GM12878 (cell line): ENCODE results near the gene MRNIP. TPM values are rescaled to one million over a fixed set of nuclear protein-coding genes. Genes with fewer than 3 reads are reported as not detected.

ENCODE experiments used
- ASH2L ChIP-seq: fragments of 300-600, 200-600 bp; sonication (generic); IDR thresholded peaks from 2 replicates; pipeline ENCODE4 v1.6.1; 2017; ENCODE audit warnings: low read depth, mild to moderate bottlenecking, borderline replicate concordance
- BCLAF1 ChIP-seq: fragments of 450-650 bp; IDR thresholded peaks from 2 replicates; pipeline ENCODE4 v1.6.1; 2017; ENCODE audit warnings: antibody characterized with exemption, mild to moderate bottlenecking, moderate library complexity
- CBFB ChIP-seq: IDR thresholded peaks from 2 replicates; pipeline ENCODE4 v1.6.1; 2016; ENCODE audit warnings: antibody characterized with exemption, low read depth
- CHD2 ChIP-seq: IDR thresholded peaks from 2 replicates; pipeline ENCODE4 v1.6.1; 2011; ENCODE audit warnings: low read depth, low read length, improper control_type of control experiment, borderline replicate concordance
- IKZF2 ChIP-seq, 2 experiments: fragments of 450-650 bp; IDR thresholded peaks; 2 replicates each; pipeline ENCODE4 v1.6.1; 2017; ENCODE audit warnings: mild to moderate bottlenecking in 2 of 2, moderate library complexity in 2 of 2
- MXI1 ChIP-seq: fragments of 150-350 bp; IDR thresholded peaks from 2 replicates; pipeline ENCODE4 v1.6.1; 2011; ENCODE audit warnings: low read depth, mild to moderate bottlenecking, inconsistent platforms, low read length, improper control_type of control experiment
- RELB ChIP-seq: fragments of 450-650 bp; IDR thresholded peaks from 2 replicates; pipeline ENCODE4 v1.6.1; 2017; ENCODE audit warnings: low read depth, mild to moderate bottlenecking, moderate library complexity
- SMAD5 ChIP-seq: IDR thresholded peaks from 2 replicates; pipeline ENCODE4 v1.6.1; 2016; ENCODE audit warnings: antibody characterized with exemption, low read depth
- TARDBP ChIP-seq: IDR thresholded peaks from 2 replicates; pipeline ENCODE4 v1.6.1; 2016; ENCODE audit warnings: borderline replicate concordance
- YY1 ChIP-seq: IDR thresholded peaks from 2 replicates; pipeline ENCODE4 v1.6.1; 2011; ENCODE audit warnings: low read depth, mild to moderate bottlenecking, low read length
- ZNF592 ChIP-seq: fragments of 450-650 bp; IDR thresholded peaks from 2 replicates; pipeline ENCODE4 v1.6.1; 2017; ENCODE audit warnings: mild to moderate bottlenecking, moderate library complexity
- ZNF622 ChIP-seq: fragments of 450-650 bp; IDR thresholded peaks from 2 replicates; pipeline ENCODE4 v1.6.1; 2017; ENCODE audit warnings: mild to moderate bottlenecking, inconsistent platforms
- ZNF687 ChIP-seq: fragments of 450-650 bp; IDR thresholded peaks from 2 replicates; pipeline ENCODE4 v1.6.1; 2017; ENCODE audit warnings: mild to moderate bottlenecking, moderate library complexity
- polyA plus RNA-seq, 11 experiments: library from polyadenylated mRNA; depleted of rRNA in 4 of 11; unstranded in 6 of 11; stranded (reverse) in 5 of 11; fragments of >200 nt; fragmentation: Nextera tagmentation in 4 of 11; fragmentation: Illumina TruSeq in 1 of 11; extraction: Ambion mirVana in 4 of 11; extraction: Trizol in 1 of 11; gene quantifications; 1 replicate in 1 of 11; 2 replicates in 10 of 11; pipeline versions ENCODE4 v1.2.1 to v1.2.3, GENCODE V29; 2011 to 2016; ENCODE audit warnings: inconsistent platforms in 2 of 11, missing spikeins in 2 of 11, low read depth in 1 of 11
- total RNA-seq, 4 experiments: library from RNA; depleted of rRNA in 3 of 4; stranded (reverse); fragments of >200 nt in 3 of 4; fragmentation: Illumina TruSeq in 1 of 4; extraction: Trizol in 1 of 4; gene quantifications; 2 replicates each; pipeline versions ENCODE4 v1.2.1 to v1.2.3, GENCODE V29; 2013 to 2021

MRNIP gene
- total and polyA plus RNA-seq, 10 of the 15 experiments (the other 5 are each of a cell fraction or from before 2014, with no cell fraction given), result 2.4 to 30.4 (median 13.1) TPM

GRCh38 chr5:179820483-179821297 is 37.9 kb downstream of the MRNIP start, which contains the start of gene SQSTM1 (continued):
- TF ChIP-seq BCLAF1, result peak; percentile 65; the same call in 1 of the 2 replicates
- peak; percentile 61; the same call in 1 of the 2 replicates for TF ChIP-seq MXI1
- TF ChIP-seq ZNF592, result no peak
- TF ChIP-seq ZNF687, result peak; percentile 95
- no peak for TF ChIP-seq IKZF2 (IDR thresholded peaks at IDR 0.05)
- TF ChIP-seq SMAD5, result peak; percentile 90; the same call in 1 of the 2 replicates
- peak; percentile 89 for TF ChIP-seq CBFB
- TF ChIP-seq CHD2, result 0 out of 2 replicates have a peak, but pooled peaks have one; percentile 57
- no peak for TF ChIP-seq TARDBP
- peak; percentile 85 for TF ChIP-seq YY1
- TF ChIP-seq ASH2L, result no peak; the same call in 1 of the 2 replicates
- TF ChIP-seq ZNF622, result no peak
- TF ChIP-seq RELB, result peak; percentile 60
